ENCODE results near the gene KIF19.

DNA sequence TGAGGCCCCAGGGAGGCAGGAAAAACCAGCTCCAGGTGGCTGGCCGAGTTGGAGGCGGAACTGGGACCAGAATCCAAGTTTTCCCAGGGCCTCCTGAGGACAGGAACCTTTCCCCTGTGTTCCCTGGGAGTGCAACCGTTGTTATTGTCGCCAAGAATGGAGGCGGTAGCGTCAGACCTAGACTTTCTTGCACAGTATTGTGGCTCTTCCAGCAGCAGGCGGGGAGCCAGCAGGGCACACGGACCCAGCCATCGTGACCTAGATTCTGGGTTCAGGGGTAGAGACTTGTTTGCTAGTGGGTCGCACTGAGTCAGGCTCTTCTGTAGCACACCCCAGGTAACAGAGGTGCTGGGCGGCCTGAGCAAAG lies 667 bp upstream of the KIF19 start:
- TF ChIP-seq, protein P1, sequence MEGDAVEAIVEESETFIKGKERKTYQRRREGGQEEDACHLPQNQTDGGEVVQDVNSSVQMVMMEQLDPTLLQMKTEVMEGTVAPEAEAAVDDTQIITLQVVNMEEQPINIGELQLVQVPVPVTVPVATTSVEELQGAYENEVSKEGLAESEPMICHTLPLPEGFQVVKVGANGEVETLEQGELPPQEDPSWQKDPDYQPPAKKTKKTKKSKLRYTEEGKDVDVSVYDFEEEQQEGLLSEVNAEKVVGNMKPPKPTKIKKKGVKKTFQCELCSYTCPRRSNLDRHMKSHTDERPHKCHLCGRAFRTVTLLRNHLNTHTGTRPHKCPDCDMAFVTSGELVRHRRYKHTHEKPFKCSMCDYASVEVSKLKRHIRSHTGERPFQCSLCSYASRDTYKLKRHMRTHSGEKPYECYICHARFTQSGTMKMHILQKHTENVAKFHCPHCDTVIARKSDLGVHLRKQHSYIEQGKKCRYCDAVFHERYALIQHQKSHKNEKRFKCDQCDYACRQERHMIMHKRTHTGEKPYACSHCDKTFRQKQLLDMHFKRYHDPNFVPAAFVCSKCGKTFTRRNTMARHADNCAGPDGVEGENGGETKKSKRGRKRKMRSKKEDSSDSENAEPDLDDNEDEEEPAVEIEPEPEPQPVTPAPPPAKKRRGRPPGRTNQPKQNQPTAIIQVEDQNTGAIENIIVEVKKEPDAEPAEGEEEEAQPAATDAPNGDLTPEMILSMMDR (IDR thresholded peaks at IDR 0.05): no peak
- TF ChIP-seq POLR2A (IDR thresholded peaks at IDR 0.05): peak in 1 of 2 donors; percentile 21
